HL-60 (cell line): ENCODE measurements around the gene INSYN1.

Experiments
- DNase-seq, 2 experiments: peaks; one replicate each; pipeline ENCODE4 v3.0.0-alpha.2; 2010 to 2020; ENCODE audit warnings: low read depth in 1 of 2, low spot score in 1 of 2
- H3K27ac ChIP-seq: fragments of 250-450 bp; sonication (Bioruptor Pico); replicated peaks from 2 replicates; pipeline ENCODE4 v1.5.1; 2020; ENCODE audit warnings: mild to moderate bottlenecking, moderate library complexity
- H3K27me3 ChIP-seq: fragments of 250-450 bp; sonication (Bioruptor Pico); 2 replicates; pipeline ENCODE4 v1.5.1; 2021; ENCODE audit warnings: mild to moderate bottlenecking, moderate library complexity; ENCODE audit not compliant: insufficient read depth, poor library complexity, severe bottlenecking
- H3K4me3 ChIP-seq: replicated peaks from 2 replicates; pipeline ENCODE4 v1.5.1; 2011; ENCODE audit warnings: mild to moderate bottlenecking, control low read depth, low read length; ENCODE audit not compliant: insufficient read depth
- GABPA ChIP-seq: IDR thresholded peaks from 2 replicates; pipeline ENCODE4 v1.6.1; 2012; ENCODE audit warnings: low read depth
- POLR2AphosphoS5 ChIP-seq: IDR thresholded peaks from 2 replicates; pipeline ENCODE4 v1.6.1; 2012; ENCODE audit warnings: low read depth
- SPI1 ChIP-seq: IDR thresholded peaks from 2 replicates; pipeline ENCODE4 v1.6.1; 2012; ENCODE audit warnings: low read depth, mild to moderate bottlenecking, borderline replicate concordance
- TF ChIP-seq, protein P1 (sequence below): IDR thresholded peaks from 2 replicates; pipeline ENCODE4 v1.6.1; 2012; ENCODE audit warnings: low read depth; ENCODE audit not compliant: insufficient replicate concordance
- TF ChIP-seq, protein P2 (sequence below): IDR thresholded peaks from one replicate; pipeline ENCODE4 v1.5.1; 2011; ENCODE audit warnings: low read length, control low read depth, inconsistent platforms; ENCODE audit not compliant: insufficient read depth

Gene INSYN1

DNA sequence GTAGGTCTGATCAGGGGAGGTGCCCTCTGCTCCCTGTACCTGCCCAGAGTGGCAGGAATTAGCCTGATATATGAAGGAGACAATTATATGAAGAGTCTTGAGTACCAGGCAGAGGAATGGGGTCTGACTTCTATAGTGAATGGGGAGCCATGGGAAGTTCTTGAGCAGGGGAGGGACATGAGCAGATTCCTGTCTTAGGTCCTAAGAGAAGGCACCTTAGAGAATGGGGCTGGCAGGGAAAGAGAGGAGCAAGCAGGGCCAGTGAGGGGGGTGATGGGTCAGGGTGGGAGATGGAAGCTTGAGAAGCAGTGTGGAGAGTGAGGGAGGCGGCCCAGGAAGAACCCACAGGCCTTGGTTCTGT lies 56.5 kb downstream of the INSYN1 start:
- Histone ChIP-seq H3K4me3 (no peak overlapping the region), H3K27ac (no peak overlapping the region), H3K27me3 (no peaks in the 10 kb centered on the region)
- TF ChIP-seq SPI1: no peak
- TF ChIP-seq POLR2AphosphoS5: no peak
- TF ChIP-seq, protein P1, sequence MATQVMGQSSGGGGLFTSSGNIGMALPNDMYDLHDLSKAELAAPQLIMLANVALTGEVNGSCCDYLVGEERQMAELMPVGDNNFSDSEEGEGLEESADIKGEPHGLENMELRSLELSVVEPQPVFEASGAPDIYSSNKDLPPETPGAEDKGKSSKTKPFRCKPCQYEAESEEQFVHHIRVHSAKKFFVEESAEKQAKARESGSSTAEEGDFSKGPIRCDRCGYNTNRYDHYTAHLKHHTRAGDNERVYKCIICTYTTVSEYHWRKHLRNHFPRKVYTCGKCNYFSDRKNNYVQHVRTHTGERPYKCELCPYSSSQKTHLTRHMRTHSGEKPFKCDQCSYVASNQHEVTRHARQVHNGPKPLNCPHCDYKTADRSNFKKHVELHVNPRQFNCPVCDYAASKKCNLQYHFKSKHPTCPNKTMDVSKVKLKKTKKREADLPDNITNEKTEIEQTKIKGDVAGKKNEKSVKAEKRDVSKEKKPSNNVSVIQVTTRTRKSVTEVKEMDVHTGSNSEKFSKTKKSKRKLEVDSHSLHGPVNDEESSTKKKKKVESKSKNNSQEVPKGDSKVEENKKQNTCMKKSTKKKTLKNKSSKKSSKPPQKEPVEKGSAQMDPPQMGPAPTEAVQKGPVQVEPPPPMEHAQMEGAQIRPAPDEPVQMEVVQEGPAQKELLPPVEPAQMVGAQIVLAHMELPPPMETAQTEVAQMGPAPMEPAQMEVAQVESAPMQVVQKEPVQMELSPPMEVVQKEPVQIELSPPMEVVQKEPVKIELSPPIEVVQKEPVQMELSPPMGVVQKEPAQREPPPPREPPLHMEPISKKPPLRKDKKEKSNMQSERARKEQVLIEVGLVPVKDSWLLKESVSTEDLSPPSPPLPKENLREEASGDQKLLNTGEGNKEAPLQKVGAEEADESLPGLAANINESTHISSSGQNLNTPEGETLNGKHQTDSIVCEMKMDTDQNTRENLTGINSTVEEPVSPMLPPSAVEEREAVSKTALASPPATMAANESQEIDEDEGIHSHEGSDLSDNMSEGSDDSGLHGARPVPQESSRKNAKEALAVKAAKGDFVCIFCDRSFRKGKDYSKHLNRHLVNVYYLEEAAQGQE: no peak
- TF ChIP-seq GABPA: no peak
- TF ChIP-seq, protein P2, sequence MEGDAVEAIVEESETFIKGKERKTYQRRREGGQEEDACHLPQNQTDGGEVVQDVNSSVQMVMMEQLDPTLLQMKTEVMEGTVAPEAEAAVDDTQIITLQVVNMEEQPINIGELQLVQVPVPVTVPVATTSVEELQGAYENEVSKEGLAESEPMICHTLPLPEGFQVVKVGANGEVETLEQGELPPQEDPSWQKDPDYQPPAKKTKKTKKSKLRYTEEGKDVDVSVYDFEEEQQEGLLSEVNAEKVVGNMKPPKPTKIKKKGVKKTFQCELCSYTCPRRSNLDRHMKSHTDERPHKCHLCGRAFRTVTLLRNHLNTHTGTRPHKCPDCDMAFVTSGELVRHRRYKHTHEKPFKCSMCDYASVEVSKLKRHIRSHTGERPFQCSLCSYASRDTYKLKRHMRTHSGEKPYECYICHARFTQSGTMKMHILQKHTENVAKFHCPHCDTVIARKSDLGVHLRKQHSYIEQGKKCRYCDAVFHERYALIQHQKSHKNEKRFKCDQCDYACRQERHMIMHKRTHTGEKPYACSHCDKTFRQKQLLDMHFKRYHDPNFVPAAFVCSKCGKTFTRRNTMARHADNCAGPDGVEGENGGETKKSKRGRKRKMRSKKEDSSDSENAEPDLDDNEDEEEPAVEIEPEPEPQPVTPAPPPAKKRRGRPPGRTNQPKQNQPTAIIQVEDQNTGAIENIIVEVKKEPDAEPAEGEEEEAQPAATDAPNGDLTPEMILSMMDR: no peak
- no peak for DNase-seq

DNA sequence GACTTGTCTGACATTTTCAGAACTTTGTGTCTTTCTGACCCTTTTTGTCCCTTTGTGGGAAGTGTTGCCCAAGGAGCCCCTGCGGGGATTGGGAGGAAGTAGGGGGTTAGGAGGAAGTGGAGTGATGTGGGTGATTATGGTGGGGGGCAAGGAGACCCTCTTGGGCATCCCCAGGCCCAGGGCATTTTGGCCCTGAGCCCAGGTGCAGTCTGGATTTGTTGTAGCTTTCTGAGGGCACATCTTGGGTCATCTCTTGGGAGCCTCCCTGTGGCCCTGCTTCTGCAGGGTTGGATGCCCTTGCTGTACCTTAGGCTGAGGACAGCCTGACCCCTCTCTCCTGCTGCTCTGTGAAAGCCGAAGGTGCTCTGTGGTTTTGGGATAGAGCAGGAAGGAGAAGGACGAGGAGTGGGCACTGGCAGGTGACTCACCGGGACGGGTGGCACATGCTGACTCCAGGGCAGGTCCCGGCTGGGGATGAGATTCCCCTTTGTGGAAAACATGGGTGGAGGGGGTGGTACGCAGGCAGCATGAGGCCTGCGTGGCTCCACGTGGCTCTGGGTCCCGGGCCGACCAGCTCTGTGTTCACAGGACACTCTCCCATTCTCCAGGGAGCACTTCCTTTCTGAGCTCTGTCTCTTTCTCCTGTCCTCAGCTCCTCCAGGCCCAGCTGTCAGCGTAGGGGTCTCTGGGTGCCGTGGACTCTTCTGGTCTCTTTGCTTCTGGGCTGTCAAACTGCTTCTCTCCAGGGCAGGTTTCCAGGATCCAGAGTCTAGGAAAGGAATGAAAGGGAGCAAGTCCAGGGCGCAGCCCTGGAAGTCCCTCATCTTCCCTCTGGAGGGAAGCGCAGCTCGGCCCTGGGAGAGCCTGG lies 57.1 kb downstream of the INSYN1 start:
- Histone ChIP-seq H3K27ac (no peak overlapping the region), H3K4me3 (no peak overlapping the region), H3K27me3 (no peaks in the 10 kb centered on the region)
- TF ChIP-seq, protein P1: no peak
- TF ChIP-seq, protein P2: no peak
- TF ChIP-seq SPI1 (no peak), POLR2AphosphoS5 (no peak), GABPA (no peak)
- DNase-seq: no peak

DNA sequence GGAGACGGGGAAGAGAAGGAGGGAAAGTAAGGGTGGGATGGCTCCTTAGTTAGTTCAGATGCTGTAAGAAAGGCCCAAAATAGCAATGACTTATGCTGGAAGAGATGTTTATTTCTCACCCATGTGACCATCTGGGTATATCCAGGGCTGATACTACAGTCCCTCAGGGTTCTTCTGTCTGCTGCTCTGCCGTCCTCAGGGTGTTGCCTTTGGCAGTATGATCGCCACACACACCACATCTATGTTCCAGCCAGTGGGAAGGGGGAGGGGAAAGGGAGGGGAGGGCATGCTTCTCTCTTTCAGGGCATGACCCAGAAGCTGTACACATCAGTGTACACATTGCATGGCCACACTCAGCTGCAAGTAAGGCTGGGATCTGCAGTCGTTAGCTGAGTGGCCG lies 58.7 kb downstream of the INSYN1 start:
- H3K27ac ChIP-seq: no peak overlapping the region
- no peak for DNase-seq
- TF ChIP-seq, protein P1: no peak
- no peak for TF ChIP-seq GABPA
- no peak for TF ChIP-seq POLR2AphosphoS5
- no peak for TF ChIP-seq SPI1
- TF ChIP-seq, protein P2: no peak
- no peaks in the 10 kb centered on the region for H3K27me3 ChIP-seq
- no peak overlapping the region for H3K4me3 ChIP-seq
